Measurements from ENCODE around the gene HRH2. TPM values are rescaled to one million over a fixed set of nuclear protein-coding genes. Genes with fewer than 3 reads are reported as not detected.

HRH2 gene
- total and polyA plus RNA-seq, 4 donors, result 1.8 to 36.1 (median 9.9) TPM

DNA sequence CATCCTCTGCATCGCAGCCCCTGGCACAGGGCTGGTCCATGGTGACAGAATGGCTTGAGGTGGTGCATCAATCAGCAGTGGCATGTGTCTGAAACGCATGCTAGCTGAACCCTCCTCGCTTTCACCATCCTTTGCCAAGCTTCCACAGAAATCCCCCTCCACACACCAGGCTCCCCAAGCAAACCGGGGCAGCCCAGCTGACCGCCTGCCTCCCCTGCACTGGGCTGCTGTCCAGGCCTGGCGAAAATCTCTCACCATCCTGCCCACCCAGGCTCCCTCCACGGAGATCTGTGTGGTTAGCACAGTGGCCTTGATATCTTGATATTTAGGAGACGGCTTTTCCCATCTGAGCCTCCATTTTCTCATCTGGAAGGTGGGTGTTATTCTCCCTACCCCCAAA lies 905 bp upstream of the HRH2 start:
- Histone ChIP-seq H3K4me1 (ENCODE audit: control insufficient read depth in 5 of 5, insufficient read depth in 5 of 5, low read length in 5 of 5) (peaks cover 0 to 8% (median 0%) of the 10 kb centered on the region in 5 donors), H3K36me3 (ENCODE audit: control insufficient read depth in 4 of 4, insufficient read depth in 4 of 4, low read length in 4 of 4) (no peaks in the 10 kb centered on the region), H3K9ac (ENCODE audit: insufficient read depth in 1 of 2, low read length in 2 of 2) (no peak overlapping the region), H3K9me3 (ENCODE audit: control insufficient read depth in 4 of 4, insufficient read depth in 3 of 4, low read length in 3 of 4) (peaks cover 0 to 4% (median 1%) of the 10 kb centered on the region in 4 donors), H3K4me3 (no peak overlapping the region), H3K27ac (ENCODE audit: low read depth in 1 of 2, low read length in 1 of 2) (no peak overlapping the region), H3K27me3 (ENCODE audit: control insufficient read depth in 3 of 3, insufficient read depth in 3 of 3, low read length in 2 of 3) (peaks cover 0 to 47% (median 44%) of the 10 kb centered on the region in 3 donors)
- no peak for DNase-seq
- TF ChIP-seq, protein P1, sequence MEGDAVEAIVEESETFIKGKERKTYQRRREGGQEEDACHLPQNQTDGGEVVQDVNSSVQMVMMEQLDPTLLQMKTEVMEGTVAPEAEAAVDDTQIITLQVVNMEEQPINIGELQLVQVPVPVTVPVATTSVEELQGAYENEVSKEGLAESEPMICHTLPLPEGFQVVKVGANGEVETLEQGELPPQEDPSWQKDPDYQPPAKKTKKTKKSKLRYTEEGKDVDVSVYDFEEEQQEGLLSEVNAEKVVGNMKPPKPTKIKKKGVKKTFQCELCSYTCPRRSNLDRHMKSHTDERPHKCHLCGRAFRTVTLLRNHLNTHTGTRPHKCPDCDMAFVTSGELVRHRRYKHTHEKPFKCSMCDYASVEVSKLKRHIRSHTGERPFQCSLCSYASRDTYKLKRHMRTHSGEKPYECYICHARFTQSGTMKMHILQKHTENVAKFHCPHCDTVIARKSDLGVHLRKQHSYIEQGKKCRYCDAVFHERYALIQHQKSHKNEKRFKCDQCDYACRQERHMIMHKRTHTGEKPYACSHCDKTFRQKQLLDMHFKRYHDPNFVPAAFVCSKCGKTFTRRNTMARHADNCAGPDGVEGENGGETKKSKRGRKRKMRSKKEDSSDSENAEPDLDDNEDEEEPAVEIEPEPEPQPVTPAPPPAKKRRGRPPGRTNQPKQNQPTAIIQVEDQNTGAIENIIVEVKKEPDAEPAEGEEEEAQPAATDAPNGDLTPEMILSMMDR (IDR thresholded peaks at IDR 0.05; ENCODE audit: control extremely low read depth, extremely low read depth), result no peak
- WGBS, 2 donors, result 66 to 73% methylated on average over 8 of the region's 8 CpGs
- ATAC-seq (ENCODE audit: insufficient read depth, low FRiP score), result no peak

DNA sequence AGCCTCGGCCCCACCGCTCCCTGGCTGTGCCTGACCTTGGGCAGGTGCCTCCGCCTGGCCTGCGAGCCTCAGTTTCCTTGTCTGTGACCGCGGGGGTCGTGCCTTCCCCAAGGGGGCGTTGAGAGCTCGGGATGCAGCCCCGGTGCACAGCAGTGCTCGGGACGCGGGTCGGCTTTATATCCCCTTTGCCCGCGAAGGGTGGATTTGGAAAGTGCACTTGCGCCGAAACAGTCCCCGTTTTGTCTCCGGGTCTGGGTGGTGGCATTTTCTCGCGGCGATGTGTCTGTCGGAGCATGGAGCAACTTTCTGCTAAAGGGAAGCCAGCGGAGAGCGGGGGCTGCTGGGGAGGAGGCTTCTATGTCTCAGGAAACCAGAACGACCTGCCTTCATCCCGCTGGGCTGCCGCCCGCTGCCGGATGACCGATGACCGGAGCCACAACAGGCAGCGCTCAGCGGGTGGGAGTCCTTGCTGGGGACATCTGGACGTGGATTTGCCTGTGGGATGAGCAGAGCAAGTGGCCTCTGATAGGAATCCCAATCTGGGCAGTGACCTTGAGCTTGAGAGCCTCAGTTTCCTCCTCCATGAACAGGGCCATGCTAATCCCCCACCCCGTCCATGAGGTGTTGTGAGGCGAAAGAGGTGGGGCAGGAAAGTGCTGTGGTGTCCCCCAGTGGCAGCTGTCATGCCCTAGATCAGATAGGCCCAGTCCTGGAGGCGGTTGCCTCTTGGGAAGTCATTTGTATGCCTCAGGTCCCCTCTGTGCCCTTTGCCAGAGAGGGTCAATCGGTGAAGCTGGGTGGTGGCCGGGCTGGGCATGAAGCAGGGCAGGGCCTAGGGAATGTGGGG lies 651 bp downstream of the HRH2 start:
- no peak overlapping the region for H3K9ac ChIP-seq (ENCODE audit: insufficient read depth in 1 of 2, low read length in 2 of 2)
- H3K27ac ChIP-seq (ENCODE audit: low read depth in 1 of 2, low read length in 1 of 2), result peak overlapping the region; percentile 32 to 86
- no peak for ATAC-seq (ENCODE audit: insufficient read depth, low FRiP score)
- peaks cover 0 to 46% (median 37%) of the 10 kb centered on the region in 3 donors for H3K27me3 ChIP-seq (ENCODE audit: control insufficient read depth in 3 of 3, insufficient read depth in 3 of 3, low read length in 2 of 3)
- H3K36me3 ChIP-seq (ENCODE audit: control insufficient read depth in 4 of 4, insufficient read depth in 4 of 4, low read length in 4 of 4), result no peaks in the 10 kb centered on the region
- H3K4me1 ChIP-seq (ENCODE audit: control insufficient read depth in 5 of 5, insufficient read depth in 5 of 5, low read length in 5 of 5), result peaks cover 0 to 9% (median 5%) of the 10 kb centered on the region in 5 donors
- TF ChIP-seq, protein P1 (IDR thresholded peaks at IDR 0.05; ENCODE audit: control extremely low read depth, extremely low read depth), result no peak
- no peak for DNase-seq
- H3K9me3 ChIP-seq (ENCODE audit: control insufficient read depth in 4 of 4, insufficient read depth in 3 of 4, low read length in 3 of 4), result peaks cover 0 to 4% (median 0%) of the 10 kb centered on the region in 4 donors
- H3K4me3 ChIP-seq, result peak overlapping the region; percentile 42
- WGBS, 2 donors, result 5 to 11% methylated on average over 39 to 41 of the region's 41 CpGs

DNA sequence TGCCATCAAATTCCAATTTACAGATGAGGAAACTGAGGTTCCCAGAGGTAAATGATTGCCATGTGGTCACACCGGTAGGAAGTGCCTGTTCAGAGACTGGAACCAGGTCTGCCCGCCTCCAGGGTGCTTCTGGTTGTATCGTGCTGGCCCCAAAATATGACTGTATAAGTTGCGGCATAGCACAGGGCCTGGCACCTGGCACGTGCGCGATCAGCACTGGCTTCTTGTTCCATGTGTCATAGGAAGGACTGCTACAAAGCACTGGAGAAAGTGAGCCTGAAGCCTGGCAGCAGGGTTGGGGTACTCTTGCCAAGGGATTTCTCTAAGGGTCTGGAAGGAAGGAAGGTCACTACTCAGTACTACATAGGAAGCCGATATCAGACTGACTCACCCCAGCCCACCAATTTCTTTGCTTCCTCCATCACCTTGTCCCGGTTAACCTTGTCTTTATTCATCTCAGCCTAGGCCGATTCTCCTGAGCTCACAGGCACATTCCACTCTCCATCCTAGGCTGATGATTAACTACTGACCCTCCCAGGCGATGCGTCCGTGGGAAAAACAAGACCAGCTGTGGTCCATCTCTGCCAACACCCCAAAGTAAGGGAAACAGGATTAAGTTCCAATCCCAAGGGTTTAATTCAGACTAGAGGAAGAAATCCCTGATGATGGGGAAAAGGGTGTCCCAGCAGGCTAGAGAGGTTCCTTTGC lies 1.8 kb downstream of the HRH2 start:
- DNase-seq (peak in 2 of 3 donors; percentile 15 to 47), ATAC-seq (ENCODE audit: insufficient read depth, low FRiP score) (no peak)
- no peak overlapping the region for H3K4me3 ChIP-seq
- peaks cover 0 to 46% (median 35%) of the 10 kb centered on the region in 3 donors for H3K27me3 ChIP-seq (ENCODE audit: control insufficient read depth in 3 of 3, insufficient read depth in 3 of 3, low read length in 2 of 3)
- TF ChIP-seq, protein P1 (IDR thresholded peaks at IDR 0.05; ENCODE audit: control extremely low read depth, extremely low read depth), result no peak
- H3K36me3 ChIP-seq (ENCODE audit: control insufficient read depth in 4 of 4, insufficient read depth in 4 of 4, low read length in 4 of 4), result no peaks in the 10 kb centered on the region
- H3K4me1 ChIP-seq (ENCODE audit: control insufficient read depth in 5 of 5, insufficient read depth in 5 of 5, low read length in 5 of 5), result peaks cover 0 to 14% (median 5%) of the 10 kb centered on the region in 5 donors
- peak overlapping the region in 1 of 2 donors; percentile 86 for H3K27ac ChIP-seq (ENCODE audit: low read depth in 1 of 2, low read length in 1 of 2)
- H3K9ac ChIP-seq (ENCODE audit: insufficient read depth in 1 of 2, low read length in 2 of 2), result no peak overlapping the region
- WGBS, 2 donors, result 62 to 74% methylated on average over 13 of the region's 13 CpGs
- H3K9me3 ChIP-seq (ENCODE audit: control insufficient read depth in 4 of 4, insufficient read depth in 3 of 4, low read length in 3 of 4), result peaks cover 0 to 2% (median 0%) of the 10 kb centered on the region in 4 donors
